ENCODE measurements around the gene AP3D1.
"Not testable (repeated sequence)": the region's sequence is repeated elsewhere in the genome, so short reads cannot be mapped to it uniquely, and the experiment has no call there.

The AP3D1 gene

DNA sequence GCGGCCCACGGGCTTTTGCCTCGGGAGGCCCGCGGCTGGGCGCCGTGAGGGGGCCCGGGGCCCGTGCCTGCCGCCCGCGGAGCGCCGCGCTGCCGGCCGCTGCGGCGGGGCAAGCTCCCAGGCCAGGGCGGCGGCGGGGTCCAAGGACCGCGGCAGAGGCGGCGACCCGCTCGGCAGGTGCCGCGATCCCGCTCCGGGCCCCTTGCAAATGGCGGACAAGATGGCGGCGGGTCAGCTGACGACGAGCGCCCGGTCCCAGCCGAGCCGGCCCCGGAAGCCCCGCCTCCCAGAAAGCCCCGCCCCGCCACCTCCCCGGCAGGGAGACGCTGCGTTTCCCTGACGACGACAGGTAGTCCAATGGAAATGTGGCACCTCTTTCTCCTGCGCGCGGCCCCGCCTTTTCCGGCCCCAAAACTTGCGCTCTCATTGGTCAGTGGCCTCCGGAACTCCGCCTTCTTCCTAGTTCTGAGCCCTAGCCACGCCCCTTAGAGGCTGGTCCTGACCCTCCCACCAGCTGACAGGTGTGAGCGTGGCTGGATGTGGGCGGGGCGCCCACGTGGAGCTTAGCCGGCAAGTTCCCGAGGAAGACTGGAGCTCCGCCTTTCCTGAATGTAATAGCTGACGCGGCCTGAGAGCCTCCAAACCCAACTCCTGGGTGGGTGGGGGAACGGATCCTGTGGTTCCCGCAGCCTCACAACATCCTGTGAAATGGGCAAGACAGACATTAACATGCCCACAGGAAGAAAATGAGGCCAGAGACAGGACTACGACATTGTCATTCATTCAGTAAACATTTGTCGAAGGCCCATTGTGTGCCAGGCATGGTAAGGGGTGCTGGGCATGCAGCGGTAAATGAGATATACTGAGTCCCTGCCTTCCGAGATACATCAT is at the start of gene AP3D1:
Gene AP3D1 (minus strand): TSS at position 228 of the 891 bp plus-strand sequence. CDS start 232 bp downstream, outside the sequence.
- Mint-ChIP-seq H3K4me1 (ENCODE audit: low read depth) (peaks cover 30% of the 10 kb centered on the region), H3K27ac (peak within 1 kb of the TSS; percentile 81), H3K4me3 (peak within 1 kb of the TSS; percentile 83), H3K9me3 (ENCODE audit: low read depth) (no peaks in the 10 kb centered on the region), H3K27me3 (no peaks in the 10 kb centered on the region), H3K36me3 (no peaks in the 10 kb centered on the region)

DNA sequence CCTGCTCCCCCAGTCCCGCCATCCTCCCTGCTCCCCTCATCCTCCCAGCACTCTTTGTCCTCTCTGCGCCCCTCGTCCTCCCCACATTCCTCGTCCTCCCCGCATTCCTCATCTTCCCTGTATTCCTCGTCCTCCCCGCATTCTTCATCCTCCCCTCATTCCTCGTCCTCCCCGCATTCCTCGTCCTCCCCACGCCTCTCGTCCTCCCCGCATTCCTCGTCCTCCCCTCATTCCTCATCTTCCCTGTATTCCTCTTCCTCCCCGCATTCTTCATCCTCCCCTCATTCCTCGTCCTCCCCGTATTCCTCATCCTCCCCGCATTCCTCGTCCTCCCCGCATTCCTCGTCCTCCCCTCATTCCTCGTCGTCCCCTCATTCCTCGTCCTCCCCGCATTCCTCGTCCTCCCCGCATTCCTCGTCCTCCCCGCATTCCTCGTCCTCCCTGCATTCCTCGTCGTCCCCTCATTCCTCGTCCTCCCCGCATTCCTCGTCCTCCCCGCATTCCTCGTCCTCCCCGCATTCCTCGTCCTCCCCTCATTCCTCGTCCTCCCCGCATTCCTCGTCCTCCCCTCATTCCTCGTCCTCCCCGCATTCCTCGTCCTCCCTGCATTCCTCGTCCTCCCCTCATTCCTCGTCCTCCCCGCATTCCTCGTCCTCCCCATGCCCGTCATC is 49.4 kb upstream of the AP3D1 start:
- not testable (repeated sequence) for H3K4me1 Mint-ChIP-seq (ENCODE audit: low read depth); H3K27me3 Mint-ChIP-seq; H3K36me3 Mint-ChIP-seq; H3K9me3 Mint-ChIP-seq (ENCODE audit: low read depth); H3K27ac Mint-ChIP-seq; H3K4me3 Mint-ChIP-seq

DNA sequence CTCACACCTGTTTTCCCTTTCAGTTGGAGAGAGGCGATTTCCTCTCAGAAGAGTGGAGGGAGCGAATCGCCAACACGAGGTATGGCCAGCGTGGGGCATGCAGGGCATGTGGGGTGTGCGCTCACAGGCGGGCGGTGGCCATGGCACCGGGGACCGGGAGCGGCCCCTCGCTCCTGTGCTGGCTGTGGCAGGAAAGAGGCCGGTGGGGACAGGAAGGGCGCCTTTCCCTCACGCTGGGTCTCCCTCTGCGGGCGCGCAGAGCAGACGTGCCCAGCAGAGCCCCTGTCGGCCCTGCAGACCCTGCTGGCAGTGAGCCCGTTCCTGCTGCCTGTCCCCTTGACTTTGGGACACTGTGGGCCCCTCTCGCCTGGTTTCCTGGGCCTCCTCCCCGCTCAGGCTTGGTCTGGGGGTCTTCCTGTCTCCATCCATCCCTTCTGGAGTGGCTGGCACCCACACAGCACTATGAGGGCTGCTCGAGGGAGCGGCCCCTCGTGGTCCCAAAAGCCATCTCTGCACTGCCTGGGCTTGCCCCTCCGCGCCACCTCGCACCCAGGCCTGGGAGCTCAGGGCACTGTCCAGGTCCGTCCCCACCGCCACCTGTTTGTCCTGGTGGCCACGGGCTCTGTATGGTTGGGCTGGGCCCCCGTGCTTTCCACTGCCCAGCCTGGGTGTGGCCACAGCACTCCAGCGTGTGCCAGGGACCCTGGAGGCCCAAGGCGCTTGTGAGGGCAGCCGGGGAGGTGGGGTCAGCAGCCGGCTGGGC is 48.7 kb upstream of the AP3D1 start:
- H3K4me3 Mint-ChIP-seq: no peak overlapping the region
- peaks cover 4% of the 10 kb centered on the region for H3K4me1 Mint-ChIP-seq (ENCODE audit: low read depth)
- H3K36me3 Mint-ChIP-seq: no peaks in the 10 kb centered on the region
- H3K27me3 Mint-ChIP-seq: no peaks in the 10 kb centered on the region
- H3K9me3 Mint-ChIP-seq (ENCODE audit: low read depth): no peaks in the 10 kb centered on the region
- H3K27ac Mint-ChIP-seq: no peak overlapping the region

DNA sequence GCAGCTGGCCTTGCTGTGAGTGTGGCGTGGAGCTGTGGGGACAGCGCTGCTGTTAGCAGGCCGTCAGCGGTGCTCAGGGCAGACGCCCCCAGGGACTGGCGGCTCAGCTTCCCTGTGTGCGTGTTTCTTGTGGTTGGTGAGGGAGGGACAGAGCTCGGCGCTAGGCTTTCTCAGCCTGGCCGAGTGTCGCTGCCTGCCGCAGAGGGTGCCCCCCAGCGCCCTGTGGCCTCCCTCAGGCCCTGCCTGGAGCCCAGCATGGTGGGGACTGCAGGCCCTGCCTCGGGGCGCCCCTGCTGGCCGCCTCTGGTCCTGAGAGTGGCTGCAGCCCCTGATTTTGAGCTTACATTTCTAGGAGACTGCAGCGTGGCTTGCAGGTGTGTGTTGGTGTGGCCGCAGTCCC is 47.8 kb upstream of the AP3D1 start:
- Mint-ChIP-seq H3K36me3 (no peaks in the 10 kb centered on the region), H3K4me3 (no peak overlapping the region), H3K9me3 (ENCODE audit: low read depth) (no peaks in the 10 kb centered on the region), H3K27ac (no peak overlapping the region), H3K27me3 (no peaks in the 10 kb centered on the region), H3K4me1 (ENCODE audit: low read depth) (peaks cover 4% of the 10 kb centered on the region)

DNA sequence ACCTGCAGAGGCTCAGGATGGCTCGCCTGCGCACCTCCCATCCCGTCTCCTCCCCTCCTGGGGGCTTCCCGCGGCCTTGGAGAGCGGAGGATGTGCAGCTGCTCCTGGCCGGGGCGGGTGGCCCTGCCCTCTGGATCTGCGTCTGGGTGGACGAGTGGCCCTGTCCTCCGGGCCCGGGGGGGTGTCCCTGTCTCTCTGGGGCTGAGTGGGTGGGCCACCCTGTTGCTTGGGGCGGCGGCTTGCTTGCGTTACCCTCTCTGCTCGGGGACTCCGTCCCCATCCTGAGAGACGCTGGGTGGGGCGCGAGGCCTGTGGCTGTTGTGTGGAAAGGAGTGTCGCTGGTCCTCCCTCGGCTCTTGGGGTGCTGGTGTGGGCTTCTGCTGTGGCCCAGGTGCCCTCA is 47.0 kb upstream of the AP3D1 start:
- no peak overlapping the region for H3K27ac Mint-ChIP-seq
- peaks cover 1% of the 10 kb centered on the region for H3K4me1 Mint-ChIP-seq (ENCODE audit: low read depth)
- no peaks in the 10 kb centered on the region for H3K36me3 Mint-ChIP-seq
- no peaks in the 10 kb centered on the region for H3K27me3 Mint-ChIP-seq
- no peak overlapping the region for H3K4me3 Mint-ChIP-seq
- no peaks in the 10 kb centered on the region for H3K9me3 Mint-ChIP-seq (ENCODE audit: low read depth)

DNA sequence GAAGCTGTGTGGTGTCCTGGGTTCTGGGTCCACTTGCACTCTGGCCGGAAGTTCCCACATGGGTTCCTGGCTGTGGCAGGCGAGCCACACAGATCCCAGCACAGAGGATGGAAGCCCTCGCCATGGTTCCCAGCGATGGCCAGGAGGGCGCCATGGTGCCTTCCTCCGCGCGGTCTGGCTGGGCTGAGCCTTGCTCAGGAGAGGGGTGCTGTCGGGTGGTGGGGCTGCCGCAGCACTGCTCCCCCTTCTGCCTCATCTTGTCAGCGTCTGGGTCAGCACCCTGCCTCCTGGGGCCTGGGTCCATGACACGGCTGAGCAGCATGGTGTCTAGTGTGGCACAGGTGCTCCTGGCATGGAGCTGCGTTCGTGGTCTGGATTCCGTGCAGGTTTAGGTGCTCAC is 45.9 kb upstream of the AP3D1 start:
- Mint-ChIP-seq H3K4me1 (ENCODE audit: low read depth) (peaks cover 1% of the 10 kb centered on the region), H3K27me3 (no peaks in the 10 kb centered on the region), H3K27ac (no peak overlapping the region), H3K4me3 (no peak overlapping the region), H3K36me3 (no peaks in the 10 kb centered on the region), H3K9me3 (ENCODE audit: low read depth) (no peaks in the 10 kb centered on the region)

DNA sequence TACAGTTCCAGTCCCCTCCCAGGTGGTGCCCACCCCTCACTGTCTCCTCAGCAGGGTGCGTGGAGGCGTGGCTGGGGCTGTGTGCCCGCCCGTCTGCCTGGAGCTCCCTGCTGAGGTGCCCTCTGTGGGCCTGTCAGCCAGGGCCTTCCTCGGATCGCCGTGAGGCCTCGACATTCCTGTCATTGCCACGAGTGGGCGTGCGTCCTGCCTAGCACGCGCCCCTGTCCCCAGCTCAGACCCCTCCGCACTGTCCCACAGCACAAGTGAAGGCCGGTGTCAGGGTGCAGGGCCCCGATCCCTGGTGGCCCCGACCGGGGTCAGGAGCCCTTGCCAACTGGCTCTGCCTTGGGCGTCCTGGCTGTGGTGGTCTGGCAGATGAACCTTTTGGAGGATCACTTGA is 44.5 kb upstream of the AP3D1 start:
- no peak overlapping the region for H3K4me3 Mint-ChIP-seq
- no peak overlapping the region for H3K27ac Mint-ChIP-seq
- H3K4me1 Mint-ChIP-seq (ENCODE audit: low read depth): peaks cover 1% of the 10 kb centered on the region
- H3K36me3 Mint-ChIP-seq: no peaks in the 10 kb centered on the region
- H3K9me3 Mint-ChIP-seq (ENCODE audit: low read depth): no peaks in the 10 kb centered on the region
- H3K27me3 Mint-ChIP-seq: no peaks in the 10 kb centered on the region

DNA sequence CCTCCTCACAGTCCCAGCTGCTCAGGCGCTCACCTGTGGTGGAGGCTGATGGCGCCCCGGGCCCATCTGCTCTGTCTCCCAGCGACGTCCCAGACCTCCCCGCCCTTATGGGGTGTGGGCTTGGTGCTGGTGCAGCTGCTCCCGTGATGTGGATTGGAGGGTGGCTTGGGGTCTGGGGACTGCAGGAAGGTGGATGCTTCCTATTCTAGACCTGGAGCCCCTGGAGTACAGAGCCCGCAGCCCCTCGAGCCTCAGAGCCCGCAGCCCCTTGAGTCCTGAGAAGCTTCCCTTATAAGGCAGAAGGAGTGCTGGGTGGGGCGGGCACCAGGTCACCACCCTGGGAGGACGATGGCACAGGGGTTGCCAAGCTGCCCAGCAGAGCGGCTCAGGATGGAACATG is 44.0 kb upstream of the AP3D1 start:
- H3K4me3 Mint-ChIP-seq: no peak overlapping the region
- H3K36me3 Mint-ChIP-seq: no peaks in the 10 kb centered on the region
- no peaks in the 10 kb centered on the region for H3K27me3 Mint-ChIP-seq
- no peak overlapping the region for H3K27ac Mint-ChIP-seq
- H3K9me3 Mint-ChIP-seq (ENCODE audit: low read depth): no peaks in the 10 kb centered on the region
- peaks cover 1% of the 10 kb centered on the region for H3K4me1 Mint-ChIP-seq (ENCODE audit: low read depth)

DNA sequence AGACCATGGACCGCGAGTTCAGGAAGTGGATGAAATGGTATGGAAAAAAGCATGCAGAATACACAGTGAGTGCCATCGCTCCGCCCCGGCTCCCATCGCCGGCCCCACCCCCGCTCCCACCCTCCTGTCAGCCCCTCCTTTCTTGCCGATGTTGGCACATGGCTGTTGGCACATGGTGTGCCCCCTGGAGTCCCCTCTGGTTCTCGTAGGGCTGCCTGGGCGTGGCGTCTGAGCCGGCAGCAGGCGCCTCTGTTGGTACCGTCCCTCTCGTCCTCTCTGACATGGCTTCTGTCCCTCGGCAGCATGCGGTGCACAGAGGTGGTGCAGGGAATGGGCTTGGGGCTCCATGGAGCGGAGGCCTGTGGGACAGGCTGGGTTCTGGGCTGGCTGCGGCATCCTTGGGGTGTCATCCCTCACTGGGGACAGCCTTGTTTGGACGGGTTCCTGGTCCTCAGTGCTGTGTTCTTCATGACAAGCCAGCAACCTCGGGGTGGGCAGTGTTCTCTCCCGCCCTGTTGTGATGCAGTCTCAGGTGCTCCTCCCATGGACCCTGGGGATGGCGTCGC is 43.2 kb upstream of the AP3D1 start:
- Mint-ChIP-seq H3K27me3 (no peaks in the 10 kb centered on the region), H3K36me3 (no peaks in the 10 kb centered on the region), H3K27ac (no peak overlapping the region), H3K4me3 (no peak overlapping the region), H3K9me3 (ENCODE audit: low read depth) (no peaks in the 10 kb centered on the region), H3K4me1 (ENCODE audit: low read depth) (peaks cover 1% of the 10 kb centered on the region)

DNA sequence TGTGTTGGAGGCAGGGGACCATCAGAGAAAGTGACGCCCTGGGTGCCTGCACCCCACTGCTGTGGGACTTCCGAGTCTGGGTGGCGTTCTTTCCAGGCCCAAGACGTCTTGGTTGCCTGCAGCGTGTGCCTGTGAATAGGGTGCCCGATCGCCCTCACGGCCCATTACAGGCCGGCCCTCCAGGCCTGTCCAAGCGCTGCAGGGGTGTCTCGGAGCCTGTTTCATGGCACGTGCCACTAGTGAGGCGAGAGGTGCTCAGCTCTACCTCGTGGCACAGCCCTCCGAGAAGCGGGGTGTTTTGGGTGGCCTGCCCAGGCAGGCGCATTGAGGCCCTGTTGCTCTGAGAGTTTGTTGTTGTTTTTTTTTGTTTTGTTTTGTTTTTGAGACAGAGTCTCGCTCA is 42.4 kb upstream of the AP3D1 start:
- Mint-ChIP-seq H3K27ac (no peak overlapping the region), H3K27me3 (no peaks in the 10 kb centered on the region), H3K4me1 (ENCODE audit: low read depth) (peaks cover 1% of the 10 kb centered on the region), H3K36me3 (no peaks in the 10 kb centered on the region), H3K4me3 (no peak overlapping the region), H3K9me3 (ENCODE audit: low read depth) (no peaks in the 10 kb centered on the region)

DNA sequence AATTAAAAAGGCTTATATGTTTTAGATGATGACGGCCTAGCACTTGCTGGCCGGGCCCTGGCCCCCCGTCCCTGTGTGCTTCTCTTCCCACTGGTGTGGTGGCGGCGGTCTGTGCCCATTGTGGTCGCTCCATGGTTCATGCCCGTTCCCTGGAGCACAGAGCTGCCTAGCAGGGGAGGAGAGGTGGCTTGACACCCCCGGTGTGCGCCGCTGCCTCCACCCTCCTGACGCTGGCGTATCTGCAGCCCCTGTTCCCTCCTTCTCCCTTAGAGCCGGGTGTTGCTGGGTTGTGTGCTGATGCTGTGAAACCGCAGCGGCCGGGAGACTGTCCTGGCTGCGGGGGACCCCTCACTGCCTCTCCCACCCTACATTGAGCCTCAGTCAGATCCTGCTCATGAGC is 41.5 kb upstream of the AP3D1 start:
- no peak overlapping the region for H3K27ac Mint-ChIP-seq
- no peaks in the 10 kb centered on the region for H3K9me3 Mint-ChIP-seq (ENCODE audit: low read depth)
- no peaks in the 10 kb centered on the region for H3K27me3 Mint-ChIP-seq
- no peaks in the 10 kb centered on the region for H3K36me3 Mint-ChIP-seq
- H3K4me1 Mint-ChIP-seq (ENCODE audit: low read depth): peaks cover 1% of the 10 kb centered on the region
- H3K4me3 Mint-ChIP-seq: no peak overlapping the region

DNA sequence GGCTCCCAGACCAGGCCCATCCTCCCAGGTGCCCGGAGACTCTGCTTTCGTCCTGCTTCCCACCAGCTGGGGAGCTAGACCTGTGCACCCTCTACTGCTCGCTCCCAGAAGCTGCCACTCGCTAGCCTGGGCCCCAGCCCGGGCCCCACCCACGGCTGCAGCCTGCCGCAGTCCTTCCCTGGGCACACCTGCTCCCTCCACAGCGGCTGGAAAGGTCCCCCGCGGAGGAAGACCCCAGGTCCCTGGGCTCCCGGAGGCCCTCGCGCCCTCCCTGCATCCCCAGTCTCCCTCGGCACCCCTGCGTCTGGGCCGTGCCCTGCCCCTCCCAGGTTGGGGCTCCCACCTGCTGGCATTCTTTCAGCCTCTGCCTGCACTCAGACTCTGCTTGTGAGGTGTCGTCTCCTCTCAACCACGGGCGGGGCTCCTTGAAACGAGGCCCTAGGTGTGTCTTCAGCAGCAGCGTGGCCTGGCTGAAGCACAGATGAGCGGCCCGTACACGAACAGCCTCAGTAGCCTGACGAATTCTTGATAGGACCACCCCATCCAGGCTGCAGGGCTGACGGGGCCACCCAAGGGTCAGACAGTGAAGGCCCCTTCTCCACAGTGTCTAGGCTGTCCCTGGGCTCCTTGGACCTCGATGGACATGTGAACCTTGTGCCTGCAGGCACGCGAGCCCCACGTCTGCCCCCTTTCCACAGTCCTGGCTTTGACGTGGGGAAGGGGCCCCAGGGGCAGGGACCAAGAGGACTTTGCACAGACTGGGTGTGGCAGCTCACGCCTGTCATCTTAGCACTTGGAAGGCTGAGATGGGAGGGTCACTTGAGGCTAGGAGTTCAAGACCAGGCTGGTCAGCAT is 40.3 kb upstream of the AP3D1 start:
- no peaks in the 10 kb centered on the region for H3K36me3 Mint-ChIP-seq
- no peak overlapping the region for H3K27ac Mint-ChIP-seq
- peaks cover 1% of the 10 kb centered on the region for H3K4me1 Mint-ChIP-seq (ENCODE audit: low read depth)
- no peaks in the 10 kb centered on the region for H3K9me3 Mint-ChIP-seq (ENCODE audit: low read depth)
- H3K4me3 Mint-ChIP-seq: no peak overlapping the region
- no peaks in the 10 kb centered on the region for H3K27me3 Mint-ChIP-seq

DNA sequence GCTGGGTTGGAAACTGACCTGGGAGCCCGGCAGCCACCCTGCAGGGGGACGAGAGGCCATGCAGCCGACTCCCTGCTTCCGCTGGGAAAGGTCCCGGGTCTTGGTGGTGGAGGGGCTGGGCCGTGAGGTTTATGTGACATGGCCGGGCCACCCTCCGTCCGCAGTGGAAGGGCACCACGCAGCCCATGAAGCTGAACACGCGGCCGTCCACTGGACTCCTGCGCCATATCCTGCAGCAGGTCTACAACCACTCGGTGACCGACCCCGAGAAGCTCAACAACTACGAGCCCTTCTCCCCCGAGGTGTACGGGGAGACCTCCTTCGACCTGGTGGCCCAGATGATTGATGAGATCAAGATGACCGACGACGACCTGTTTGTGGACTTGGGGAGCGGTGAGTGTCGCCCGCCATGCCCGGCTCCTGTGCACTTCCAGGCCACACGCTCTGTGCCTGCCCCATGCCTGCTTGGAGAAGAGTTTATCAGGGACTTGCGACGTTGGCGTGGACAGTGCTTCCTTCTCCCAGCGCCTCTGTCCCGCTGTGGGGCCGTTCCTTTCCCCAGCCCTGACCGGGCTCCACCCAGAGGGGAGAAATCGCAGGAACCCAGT is 39.6 kb upstream of the AP3D1 start:
- Mint-ChIP-seq H3K36me3 (no peaks in the 10 kb centered on the region), H3K27me3 (no peaks in the 10 kb centered on the region), H3K9me3 (ENCODE audit: low read depth) (no peaks in the 10 kb centered on the region), H3K4me3 (no peak overlapping the region), H3K4me1 (ENCODE audit: low read depth) (peaks cover 1% of the 10 kb centered on the region), H3K27ac (no peak overlapping the region)

DNA sequence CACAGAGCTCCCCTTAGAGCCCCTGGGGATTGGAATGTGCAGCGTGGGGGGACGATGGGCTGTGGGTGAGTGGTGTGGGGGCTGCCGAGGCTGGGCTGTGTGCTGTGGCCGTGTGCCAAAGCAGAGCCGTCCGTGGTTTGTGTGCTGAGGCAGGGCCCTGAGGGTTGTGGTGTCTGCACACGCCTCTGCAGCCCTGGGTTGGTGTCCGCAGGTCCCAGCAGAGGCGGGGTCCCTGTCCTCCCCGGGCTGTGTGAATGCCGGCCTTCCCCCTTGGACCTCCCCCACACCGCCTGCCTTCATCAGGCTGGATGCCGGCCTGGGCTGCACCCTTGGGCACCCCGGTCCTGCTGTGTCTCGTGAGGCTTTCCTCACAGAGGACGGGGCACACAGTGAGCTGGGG is 38.5 kb upstream of the AP3D1 start:
- Mint-ChIP-seq H3K36me3 (peaks cover 2% of the 10 kb centered on the region), H3K4me1 (ENCODE audit: low read depth) (peaks cover 4% of the 10 kb centered on the region), H3K27me3 (no peaks in the 10 kb centered on the region), H3K27ac (no peak overlapping the region), H3K9me3 (ENCODE audit: low read depth) (no peaks in the 10 kb centered on the region), H3K4me3 (no peak overlapping the region)
